Endothelial cell of umbilical vein (primary cell): ENCODE measurements around the gene ARL8B. TPM values are rescaled to one million over a fixed set of nuclear protein-coding genes. Genes with fewer than 3 reads are reported as not detected.
A peak's percentile ranks its signal among the peaks of the same experiment; 100 is the strongest.

Source experiments
- BruUV-seq: library from RNA; stranded (reverse); fragments of 400-500 nt; replicated peaks from 2 replicates; lab custom pipeline; 2021; lab: Mats Ljungman, UMichigan
- CTCF ChIA-PET: fragments of 300-600, 350-600 bp; sonication (Branson Sonifier 250); formaldehyde crosslinking; loops from one replicate; lab custom pipeline; 2021; ENCODE audit warnings: antibody characterized with exemption, inconsistent platforms; lab: Charles Lee
- POLR2A ChIA-PET: fragments of 300-600, 350-600 bp; sonication (Branson Sonifier 250); formaldehyde crosslinking; loops from one replicate; lab custom pipeline; 2021; ENCODE audit warnings: antibody characterized with exemption, inconsistent platforms; lab: Charles Lee
- DNase-seq: peaks from one replicate; pipeline ENCODE4 v3.0.0-alpha.2; 2011; ENCODE audit warnings: low read depth, low spot score
- FAIRE-seq: peaks from 2 replicates; lab custom pipeline; 2011; peaks lifted over from hg19 to GRCh38; lab: Jason Lieb, UNC
- H2AFZ ChIP-seq: 2 replicates; pipeline ENCODE4 v1.6.0; 2012; ENCODE audit warnings: low read depth, low read length, control low read depth, inconsistent platforms
- H3K27ac ChIP-seq: 2 replicates; pipeline ENCODE4 v1.5.1; 2011; ENCODE audit warnings: low read depth, mild to moderate bottlenecking, control low read depth, low read length, moderate library complexity; ENCODE audit not compliant: insufficient read depth
- H3K27me3 ChIP-seq, 2 experiments: 2 replicates each; pipeline versions ENCODE4 v1.6.0 to v1.6.1; 2011; ENCODE audit warnings: low read length in 2 of 2, mixed read lengths in 1 of 2; ENCODE audit not compliant: control insufficient read depth in 2 of 2, insufficient read depth in 2 of 2
- H3K36me3 ChIP-seq, 2 experiments: 2 replicates in 1 of 2; 3 replicates in 1 of 2; pipeline ENCODE4 v1.5.1; 2011; ENCODE audit warnings: low read length in 2 of 2, mild to moderate bottlenecking in 1 of 2, moderate library complexity in 1 of 2; ENCODE audit not compliant: control insufficient read depth in 2 of 2, insufficient read depth in 2 of 2; ENCODE audit errors: extremely low read depth in 1 of 2
- H3K4me1 ChIP-seq: 3 replicates; pipeline ENCODE4 v1.5.1; 2011; ENCODE audit warnings: mild to moderate bottlenecking, low read length; ENCODE audit not compliant: control insufficient read depth, insufficient read depth; ENCODE audit errors: extremely low read depth
- H3K4me2 ChIP-seq: 2 replicates; pipeline ENCODE4 v1.6.1; 2011; ENCODE audit warnings: low read length, control low read depth, mixed read lengths; ENCODE audit not compliant: insufficient read depth
- H3K4me3 ChIP-seq, 3 experiments: fragments of 200-600 bp in 1 of 3; sonication (generic), shearing (Covaris generic) in 1 of 3; replicated peaks in 1 of 3; 2 replicates each; pipeline ENCODE4 v1.5.1; 2011 to 2016; ENCODE audit warnings: control low read depth in 3 of 3, low read length in 3 of 3, mild to moderate bottlenecking in 2 of 3, inconsistent platforms in 1 of 3, low read depth in 1 of 3, moderate library complexity in 1 of 3; ENCODE audit not compliant: insufficient read depth in 1 of 3
- H3K79me2 ChIP-seq: 2 replicates; pipeline ENCODE4 v1.6.0; 2012; ENCODE audit warnings: low read length, inconsistent platforms; ENCODE audit not compliant: control insufficient read depth, insufficient read depth
- H3K9ac ChIP-seq: replicated peaks from 2 replicates; pipeline ENCODE3; 2011; ENCODE audit warnings: low read length, control low read depth; ENCODE audit not compliant: insufficient read depth; ENCODE audit errors: extremely low read depth
- H3K9me1 ChIP-seq: replicated peaks from 3 replicates; pipeline ENCODE4 v1.6.0; 2011; ENCODE audit warnings: mild to moderate bottlenecking, low read length; ENCODE audit not compliant: control insufficient read depth, insufficient read depth; ENCODE audit errors: extremely low read depth
- H3K9me3 ChIP-seq: replicated peaks from 2 replicates; pipeline ENCODE4 v1.5.1; 2012; ENCODE audit warnings: low read length, inconsistent platforms; ENCODE audit not compliant: control insufficient read depth, insufficient read depth
- H4K20me1 ChIP-seq: replicated peaks from 2 replicates; pipeline ENCODE3; 2011; ENCODE audit warnings: mild to moderate bottlenecking, low read length; ENCODE audit not compliant: control insufficient read depth, insufficient read depth; ENCODE audit errors: extremely low read depth
- EZH2 ChIP-seq: IDR thresholded peaks from 2 replicates; pipeline ENCODE4 v1.6.1; 2012; ENCODE audit warnings: borderline replicate concordance, low read depth, mild to moderate bottlenecking, moderate library complexity, low read length, inconsistent platforms; ENCODE audit not compliant: severe bottlenecking
- FOS ChIP-seq: IDR thresholded peaks from 2 replicates; pipeline ENCODE4 v1.6.1; 2011; ENCODE audit warnings: mild to moderate bottlenecking, low read length, moderate library complexity, borderline replicate concordance; ENCODE audit not compliant: insufficient read depth
- GATA2 ChIP-seq: IDR thresholded peaks from 2 replicates; pipeline ENCODE4 v1.7.0; 2011; ENCODE audit warnings: low read depth, mild to moderate bottlenecking, moderate library complexity, mixed read lengths, low read length; ENCODE audit not compliant: insufficient read length, insufficient read depth
- JUN ChIP-seq: IDR thresholded peaks from 2 replicates; pipeline ENCODE4 v1.6.1; 2011; ENCODE audit warnings: borderline replicate concordance, low read depth; ENCODE audit not compliant: insufficient read length, insufficient read depth
- MYC ChIP-seq: IDR thresholded peaks from one replicate; pipeline ENCODE4 v1.6.1; 2011; ENCODE audit warnings: mild to moderate bottlenecking, low read depth, low read length
- POLR2A ChIP-seq: IDR thresholded peaks from 2 replicates; pipeline ENCODE4 v1.6.1; 2012; ENCODE audit warnings: low read depth, mild to moderate bottlenecking, control low read depth, low read length
- POLR2AphosphoS5 ChIP-seq: IDR thresholded peaks from 2 replicates; pipeline ENCODE4 v1.6.1; 2012; ENCODE audit warnings: low read depth, mild to moderate bottlenecking, control low read depth, low read length, moderate library complexity; ENCODE audit not compliant: insufficient read depth
- dilution Hi-C: fragments of 300-500 bp; cut with MboI; formaldehyde crosslinking; loops from one replicate; pipeline ENCODE4 v1.15.0; 2019; ENCODE audit warnings: low sequenced_read_pairs; ENCODE audit not compliant: extremely low pct_ligation_motif_present
- intact Hi-C: fragments of 100-400 bp; cut with micrococcal nuclease; formaldehyde crosslinking; loops from one replicate; pipeline ENCODE4 v1.10.0; 2022
- polyA plus RNA-seq, 4 experiments: library from polyadenylated mRNA; depleted of rRNA in 3 of 4; stranded (reverse) in 3 of 4; unstranded in 1 of 4; fragments of >200 nt; gene quantifications; 2 replicates each; pipeline versions ENCODE4 v1.2.1 to v1.2.3, GENCODE V29; 2011 to 2012; ENCODE audit warnings: missing spikeins in 1 of 4
- total RNA-seq: library from RNA; stranded (reverse); gene quantifications from 2 replicates; pipeline ENCODE4 v1.2.3, GENCODE V29; 2021
- TF ChIP-seq, protein P1 (sequence below): IDR thresholded peaks from 2 replicates; pipeline ENCODE4 v1.6.1; 2011; ENCODE audit not compliant: insufficient read depth, insufficient read length

ARL8B gene
- total and polyA plus RNA-seq, 2 donors (not counting 3 experiments of a cell fraction or from before 2014, with no cell fraction given): 32.1 to 58.2 TPM

DNA sequence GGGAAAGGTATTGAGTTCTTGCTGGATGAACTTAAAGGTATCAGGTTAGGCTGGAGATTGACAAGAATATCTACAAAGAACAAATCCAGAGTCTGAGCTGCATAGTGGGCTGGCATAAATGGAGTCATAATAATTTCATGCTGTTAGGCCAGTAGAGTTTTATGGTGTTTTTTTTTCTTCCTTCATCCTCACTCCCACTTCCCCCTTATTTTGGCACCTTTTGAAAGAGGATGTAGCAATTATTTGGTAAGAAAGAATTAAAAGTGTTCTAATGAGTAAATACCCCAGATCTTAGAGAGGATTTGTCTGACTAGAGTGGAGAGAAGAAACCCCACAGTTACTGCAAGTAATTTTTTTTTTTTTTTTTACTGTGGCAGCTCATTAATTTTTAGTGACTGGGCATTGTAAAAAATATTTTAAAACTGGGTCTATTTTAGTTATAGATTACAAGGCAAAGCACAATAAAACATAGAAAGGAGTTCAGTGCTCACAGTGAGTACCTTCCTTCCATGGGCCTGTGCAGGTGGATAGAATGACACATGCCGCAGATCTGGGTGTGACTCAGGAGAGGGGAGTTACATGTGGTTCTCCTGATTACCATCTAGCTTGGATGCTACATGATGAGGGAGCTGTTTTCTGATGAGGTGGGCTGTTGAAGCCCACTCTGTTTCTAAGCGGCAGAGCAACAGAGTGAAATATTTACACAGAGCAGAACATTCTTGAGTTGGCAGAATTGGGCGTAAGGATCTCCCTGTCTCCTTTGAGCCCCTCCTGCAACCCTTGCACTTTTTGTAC is 70.7 kb downstream of the ARL8B start:
- POLR2A ChIA-PET: interaction anchor here (0.7 kb wide), 1 partner anchor 1766 kb away, joined by 3 read pairs; no protein-coding TSS in a partner anchor
- no peak overlapping the region for H3K27ac ChIP-seq
- no peaks in the 10 kb centered on the region for H4K20me1 ChIP-seq
- no peak overlapping the region for H3K9ac ChIP-seq
- DNase-seq (no peak), FAIRE-seq (no peak)
- no peak overlapping the region for H2AFZ ChIP-seq
- CTCF ChIA-PET: interaction anchor here (1.1 to 2.5 kb wide), 3 partner anchors 10 to 70 kb away, joined by 3 to 7 read pairs (median 4); no protein-coding TSS in a partner anchor
- BruUV-seq: no TSS peak
- no peaks in the 10 kb centered on the region for H3K9me3 ChIP-seq
- no peaks in the 10 kb centered on the region for H3K9me1 ChIP-seq
- H3K4me3 ChIP-seq: no peak overlapping the region
- H3K36me3 ChIP-seq: peaks cover 0 to 2% of the 10 kb centered on the region in 2 experiments
- dilution Hi-C loops: no loop called here
- H3K79me2 ChIP-seq: peaks cover 75% of the 10 kb centered on the region
- intact Hi-C loops: no loop called here
- H3K4me1 ChIP-seq: peaks cover 47% of the 10 kb centered on the region
- no peaks in the 10 kb centered on the region for H3K27me3 ChIP-seq
- TF ChIP-seq FOS (no peak), POLR2A (no peak), POLR2AphosphoS5 (no peak), JUN (no peak), EZH2 (no peak)
- H3K4me2 ChIP-seq: no peak overlapping the region

DNA sequence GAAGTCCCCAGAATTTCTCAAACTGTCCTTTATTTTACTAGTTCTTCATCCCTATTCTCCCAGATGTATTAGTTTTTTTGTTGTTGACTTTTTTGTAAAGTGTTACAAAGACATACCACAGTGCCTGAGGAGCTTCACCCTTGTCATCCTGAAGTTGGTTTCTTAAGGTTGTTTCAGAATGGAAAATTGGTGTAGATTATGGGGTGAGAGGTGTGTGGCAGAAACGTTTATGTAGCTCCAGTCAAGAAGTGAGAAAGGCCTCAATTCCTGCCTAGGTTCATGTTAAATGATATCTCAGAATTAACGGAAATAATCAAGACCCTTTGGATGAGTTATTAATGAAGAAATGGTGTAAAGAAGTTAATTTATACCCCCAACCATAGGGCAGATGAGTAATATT is 72.2 kb downstream of the ARL8B start:
- ChIA-PET POLR2A (no interaction called here), CTCF (interaction anchor here (0.7 to 2.5 kb wide), 6 partner anchors 56 to 483 kb away, joined by 3 to 7 read pairs (median 4); no protein-coding TSS in a partner anchor)
- Histone ChIP-seq H3K27ac (peak overlapping the region; percentile 75), H3K27me3 (no peaks in the 10 kb centered on the region), H3K9me1 (no peaks in the 10 kb centered on the region), H3K79me2 (peaks cover 72% of the 10 kb centered on the region), H3K4me2 (peak overlapping the region; percentile 90), H3K4me1 (peaks cover 41% of the 10 kb centered on the region), H2AFZ (no peak overlapping the region), H3K4me3 (no peak overlapping the region), H4K20me1 (no peaks in the 10 kb centered on the region), H3K9ac (no peak overlapping the region), H3K36me3 (peaks cover 2 to 4% of the 10 kb centered on the region in 2 experiments), H3K9me3 (no peaks in the 10 kb centered on the region)
- intact Hi-C loops: loop anchor here (2.0 kb wide), 1 partner anchor 72 kb away; the partner anchor contains the start of gene ARL8B
- TF ChIP-seq MYC (no peak), GATA2 (no peak), POLR2AphosphoS5 (no peak), FOS (no peak), JUN (no peak), EZH2 (no peak)
- TF ChIP-seq, protein P1, sequence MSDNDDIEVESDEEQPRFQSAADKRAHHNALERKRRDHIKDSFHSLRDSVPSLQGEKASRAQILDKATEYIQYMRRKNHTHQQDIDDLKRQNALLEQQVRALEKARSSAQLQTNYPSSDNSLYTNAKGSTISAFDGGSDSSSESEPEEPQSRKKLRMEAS: no peak
- FAIRE-seq: no peak
- dilution Hi-C loops: no loop called here
- DNase-seq: no peak
- TSS peak; percentile 39 for BruUV-seq
